H1 (cell line): Measurements from ENCODE around the gene ADGRL3. TPM values are rescaled to one million over a fixed set of nuclear protein-coding genes. Genes with fewer than 3 reads are reported as not detected.

ENCODE experiments used
- CTCF ChIA-PET: fragments of 300-600 bp; sonication (Branson Sonifier 250); formaldehyde crosslinking; loops from one replicate; lab custom pipeline; 2021; ENCODE audit not compliant: partially characterized antibody; lab: Charles Lee
- POLR2A ChIA-PET: fragments of 300-600 bp; sonication (Branson Sonifier 250); formaldehyde crosslinking; loops from one replicate; lab custom pipeline; 2021; ENCODE audit warnings: inconsistent platforms; ENCODE audit not compliant: partially characterized antibody; lab: Charles Lee
- DNase-seq, 2 experiments: peaks; one replicate each; pipeline versions ENCODE4 v3.0.0 to v3.0.0-alpha.2; 2010 to 2022; ENCODE audit warnings: low spot score in 2 of 2, low read depth in 1 of 2, mixed read lengths in 1 of 2
- FAIRE-seq: peaks from 2 replicates; lab custom pipeline; 2011; peaks lifted over from hg19 to GRCh38; lab: Jason Lieb, UNC
- H2AFZ ChIP-seq: 2 replicates; pipeline ENCODE4 v1.8.1; 2012; ENCODE audit warnings: low read length, inconsistent platforms
- H2AK5ac ChIP-seq: 2 replicates; pipeline ENCODE4 v1.6.1; 2013; ENCODE audit warnings: low read depth, low read length
- H2BK120ac ChIP-seq: replicated peaks from 2 replicates; pipeline ENCODE3; 2013; ENCODE audit warnings: low read depth, low read length, inconsistent platforms
- H2BK12ac ChIP-seq: 2 replicates; pipeline ENCODE4 v1.6.1; 2013; ENCODE audit warnings: low read depth, low read length
- H2BK15ac ChIP-seq: 2 replicates; pipeline ENCODE4 v1.6.1; 2013; ENCODE audit warnings: low read length
- H2BK20ac ChIP-seq: 2 replicates; pipeline ENCODE4 v1.6.1; 2013; ENCODE audit warnings: low read length
- H2BK5ac ChIP-seq: 2 replicates; pipeline ENCODE4 v1.6.1; 2013; ENCODE audit warnings: low read depth, low read length
- H3K14ac ChIP-seq: 2 replicates; pipeline ENCODE4 v1.6.1; 2013; ENCODE audit warnings: inconsistent platforms; ENCODE audit not compliant: insufficient read length
- H3K18ac ChIP-seq: 2 replicates; pipeline ENCODE4 v1.6.1; 2013; ENCODE audit warnings: low read length; ENCODE audit errors: extremely low read depth
- H3K23ac ChIP-seq: 2 replicates; pipeline ENCODE4 v1.6.1; 2013; ENCODE audit warnings: inconsistent platforms; ENCODE audit not compliant: insufficient read length
- H3K23me2 ChIP-seq: 2 replicates; pipeline ENCODE4 v1.6.1; 2013; ENCODE audit warnings: low read depth, low read length
- H3K27ac ChIP-seq: 2 replicates; pipeline ENCODE4 v1.6.1; 2011; ENCODE audit warnings: low read depth, low read length, inconsistent platforms
- H3K27me3 ChIP-seq, 4 experiments: replicated peaks in 1 of 4; 1 replicate in 1 of 4; 2 replicates in 3 of 4; pipeline versions ENCODE4 v1.6.1 to v1.8.1; 2011 to 2013; ENCODE audit warnings: low read length in 3 of 4, mild to moderate bottlenecking in 3 of 4, inconsistent platforms in 2 of 4, mixed read lengths in 2 of 4, moderate library complexity in 1 of 4; ENCODE audit not compliant: control insufficient read depth in 3 of 4, insufficient read depth in 3 of 4; ENCODE audit errors: extremely low read depth in 1 of 4
- H3K36me3 ChIP-seq, 4 experiments: 2 replicates each; pipeline versions ENCODE4 v1.6.1 to v1.8.1; 2011 to 2013; ENCODE audit warnings: mild to moderate bottlenecking in 4 of 4, low read length in 3 of 4, moderate library complexity in 2 of 4, control low read depth in 1 of 4, inconsistent platforms in 1 of 4; ENCODE audit not compliant: insufficient read depth in 4 of 4, control insufficient read depth in 2 of 4
- H3K4ac ChIP-seq: replicated peaks from 2 replicates; pipeline ENCODE3; 2013; ENCODE audit warnings: low read length, low read depth, mixed read lengths, inconsistent platforms; ENCODE audit not compliant: insufficient read length
- H3K4me1 ChIP-seq, 4 experiments: replicated peaks in 1 of 4; 1 replicate in 1 of 4; 2 replicates in 3 of 4; pipeline versions ENCODE4 v1.6.1 to v1.8.1; 2011 to 2013; ENCODE audit warnings: low read length in 3 of 4, inconsistent platforms in 2 of 4, mixed read lengths in 1 of 4; ENCODE audit not compliant: insufficient read depth in 4 of 4, control insufficient read depth in 3 of 4
- H3K4me2 ChIP-seq, 2 experiments: 2 replicates each; pipeline versions ENCODE4 v1.6.1 to v1.8.1; 2011 to 2013; ENCODE audit warnings: low read depth in 2 of 2, low read length in 2 of 2, control low read depth in 1 of 2, inconsistent platforms in 1 of 2, mild to moderate bottlenecking in 1 of 2; ENCODE audit not compliant: insufficient read depth in 1 of 2
- H3K4me3 ChIP-seq, 4 experiments: fragments of 200-600, 300-600 bp in 1 of 4; sonication (generic), shearing (Covaris generic), sonication (Bioruptor Twin) in 1 of 4; 2 replicates each; pipeline versions ENCODE4 v1.5.1 to v1.8.1; 2011 to 2016; ENCODE audit warnings: low read length in 4 of 4, low read depth in 3 of 4, control low read depth in 2 of 4, inconsistent platforms in 2 of 4, mild to moderate bottlenecking in 2 of 4, mixed read lengths in 1 of 4, moderate library complexity in 1 of 4; ENCODE audit not compliant: insufficient read depth in 2 of 4; ENCODE audit errors: extremely low read depth in 1 of 4
- H3K56ac ChIP-seq: replicated peaks from 2 replicates; pipeline ENCODE3; 2013; ENCODE audit warnings: low read depth, mild to moderate bottlenecking, mixed read lengths, low read length, inconsistent platforms; ENCODE audit not compliant: insufficient read length
- H3K79me1 ChIP-seq: 2 replicates; pipeline ENCODE4 v1.6.1; 2013; ENCODE audit warnings: low read depth, low read length, control low read depth
- H3K79me2 ChIP-seq, 2 experiments: 2 replicates each; pipeline versions ENCODE4 v1.6.1 to v1.8.1; 2012 to 2013; ENCODE audit warnings: low read length in 2 of 2, mild to moderate bottlenecking in 2 of 2, inconsistent platforms in 1 of 2; ENCODE audit not compliant: insufficient read depth in 2 of 2, control insufficient read depth in 1 of 2
- H3K9ac ChIP-seq, 4 experiments: replicated peaks in 1 of 4; 1 replicate in 1 of 4; 2 replicates in 3 of 4; pipeline versions ENCODE4 v1.6.1 to v1.8.1; 2011 to 2013; ENCODE audit warnings: low read depth in 3 of 4, low read length in 3 of 4, control low read depth in 2 of 4, mild to moderate bottlenecking in 2 of 4, moderate library complexity in 2 of 4, inconsistent platforms in 1 of 4; ENCODE audit errors: extremely low read depth in 1 of 4
- H3K9me3 ChIP-seq, 2 experiments: 2 replicates each; pipeline versions ENCODE4 v1.6.1 to v1.8.1; 2012 to 2013; ENCODE audit warnings: mild to moderate bottlenecking in 2 of 2, moderate library complexity in 2 of 2, control low read depth in 1 of 2, inconsistent platforms in 1 of 2, low read depth in 1 of 2, low read length in 1 of 2, mixed read lengths in 1 of 2; ENCODE audit not compliant: insufficient read depth in 2 of 2
- H4K20me1 ChIP-seq, 2 experiments: replicated peaks in 1 of 2; 2 replicates each; pipeline versions ENCODE3 to v1.8.1; 2011 to 2013; ENCODE audit warnings: inconsistent platforms in 2 of 2, low read length in 2 of 2, mild to moderate bottlenecking in 1 of 2; ENCODE audit not compliant: insufficient read depth in 2 of 2, control insufficient read depth in 1 of 2
- H4K5ac ChIP-seq: 2 replicates; pipeline ENCODE4 v1.6.1; 2013; ENCODE audit warnings: low read length, low read depth, mixed read lengths, inconsistent platforms; ENCODE audit not compliant: insufficient read length
- H4K8ac ChIP-seq: 2 replicates; pipeline ENCODE4 v1.8.0; 2013; ENCODE audit warnings: mild to moderate bottlenecking, moderate library complexity, low read length, inconsistent platforms; ENCODE audit not compliant: insufficient read depth; ENCODE audit errors: extremely low read depth
- H4K91ac ChIP-seq: replicated peaks from 2 replicates; pipeline ENCODE3; 2013; ENCODE audit warnings: low read length, mixed read lengths, inconsistent platforms; ENCODE audit not compliant: insufficient read length
- CTCF ChIP-seq, 3 experiments: IDR thresholded peaks; 1 replicate in 2 of 3; 2 replicates in 1 of 3; pipeline versions ENCODE4 v1.5.1 to v1.6.1; 2011; ENCODE audit warnings: low read length in 3 of 3, mild to moderate bottlenecking in 3 of 3, inconsistent platforms in 2 of 3, low read depth in 1 of 3, moderate library complexity in 1 of 3; ENCODE audit not compliant: insufficient read depth in 1 of 3; ENCODE audit errors: control extremely low read depth in 1 of 3
- JUN ChIP-seq: IDR thresholded peaks from 2 replicates; pipeline ENCODE4 v1.6.1; 2011; ENCODE audit warnings: low read depth, mild to moderate bottlenecking, improper control_type of control experiment, low read length
- POU5F1 ChIP-seq: IDR thresholded peaks from 2 replicates; pipeline ENCODE4 v1.6.1; 2011; ENCODE audit warnings: low read depth, mild to moderate bottlenecking, low read length, moderate library complexity
- RAD21 ChIP-seq, 2 experiments: IDR thresholded peaks in 1 of 2; conservative IDR thresholded peaks in 1 of 2; 2 replicates each; pipeline ENCODE4 v1.6.1; 2011; ENCODE audit warnings: low read depth in 2 of 2, low read length in 2 of 2, improper control_type of control experiment in 1 of 2, inconsistent platforms in 1 of 2, mild to moderate bottlenecking in 1 of 2, moderate library complexity in 1 of 2
- YY1 ChIP-seq: IDR thresholded peaks from 2 replicates; pipeline ENCODE4 v1.6.1; 2011; ENCODE audit warnings: low read depth, mild to moderate bottlenecking, low read length
- ZNF274 ChIP-seq: IDR thresholded peaks from 2 replicates; pipeline ENCODE4 v1.7.0; 2012; ENCODE audit warnings: low read length, borderline replicate concordance; ENCODE audit errors: extremely low read depth
- WGBS, 2 experiments: shearing (Covaris generic) in 1 of 2; methylation state at CpG; one replicate each; pipeline versions ENCODE4 v1.1.6 to v1.1.7; 2013 to 2015; ENCODE audit warnings: low lambda C conversion rate in 2 of 2, mixed read lengths in 2 of 2, inconsistent platforms in 1 of 2, low coverage in 1 of 2, missing lambda C conversion rate in 1 of 2; ENCODE audit not compliant: insufficient replicate concordance in 2 of 2, insufficient coverage in 1 of 2, insufficient read length in 1 of 2; ENCODE audit errors: extremely low coverage in 1 of 2, missing lambda C conversion rate in 1 of 2; 5-methylcytosine and 5-hydroxymethylcytosine counted together
- polyA plus RNA-seq, 7 experiments: library from polyadenylated mRNA; depleted of rRNA in 3 of 7; stranded (reverse) in 5 of 7; unstranded in 2 of 7; fragments of >200 nt in 5 of 7; fragments of 200-250 nt in 2 of 7; gene quantifications; 1 replicate in 5 of 7; 2 replicates in 1 of 7; 4 replicates in 1 of 7; pipeline versions ENCODE4 v1.2.1 to v1.2.3, GENCODE V29; 2011 to 2013; ENCODE audit warnings: missing spikeins in 2 of 7, mixed read lengths in 2 of 7
- total RNA-seq: library from RNA; stranded (reverse); fragmentation: NEBNext Ultra II Directional; extraction: Animal tissue kit (Norgen Biotek cat#: 25700); gene quantifications from 2 replicates; pipeline ENCODE4 v1.2.1, GENCODE V29; 2021
- TF ChIP-seq, protein P1 (sequence below): IDR thresholded peaks from 2 replicates; pipeline ENCODE4 v1.6.1; 2012; ENCODE audit warnings: inconsistent platforms
- TF ChIP-seq, protein P2 (sequence below): IDR thresholded peaks from 2 replicates; pipeline ENCODE4 v1.6.1; 2011; ENCODE audit warnings: low read depth, mild to moderate bottlenecking, low read length; ENCODE audit not compliant: insufficient read depth

The ADGRL3 gene
- total and polyA plus RNA-seq, 2 of the 8 experiments (the other 6 are each of a cell fraction or from before 2014, with no cell fraction given), result 6.6 to 13.0 TPM

- Histone ChIP-seq H3K36me3 (peaks cover 0 to 4% (median 0%) of the 10 kb centered on the region in 4 experiments; a peak in 1 of 8 replicates), H3K23ac (no peak overlapping the region), H4K20me1 (no peaks in the 10 kb centered on the region), H3K9me3 (no peaks in the 10 kb centered on the region), H4K8ac (no peak overlapping the region), H2BK120ac (no peak overlapping the region), H2BK20ac (0 out of 2 replicates have a peak overlapping the region, but pooled peaks have one; percentile 11), H3K4me3 (no peak overlapping the region), H2AFZ (no peak overlapping the region), H2AK5ac (no peak overlapping the region), H3K23me2 (no peaks in the 10 kb centered on the region), H3K79me1 (no peaks in the 10 kb centered on the region), H3K56ac (no peak overlapping the region), H3K4me1 (no peaks in the 10 kb centered on the region; a peak in 1 of 7 replicates), H2BK15ac (no peak overlapping the region), H3K9ac (no peak overlapping the region), H4K91ac (no peak overlapping the region), H3K79me2 (no peaks in the 10 kb centered on the region), H2BK12ac (no peak overlapping the region), H3K4me2 (no peak overlapping the region), H3K18ac (no peak overlapping the region), H3K27ac (no peak overlapping the region), H3K27me3 (no peaks in the 10 kb centered on the region), H3K14ac (no peak overlapping the region), H2BK5ac (no peak overlapping the region), H4K5ac (no peak overlapping the region), H3K4ac (no peak overlapping the region)
- 72% methylated on average over 4 of the region's 4 CpGs; no CpG with 5 or more reads in 1 of the 2 experiments for WGBS, 2 experiments
- ChIA-PET CTCF (interaction anchor here (0.6 to 2.0 kb wide), 8 partner anchors 10 to 221 kb away, joined by 3 to 7 read pairs (median 4); no protein-coding TSS in a partner anchor), POLR2A (no interaction called here)
- DNase-seq, result no peak
- no peak for FAIRE-seq
- peak; percentile 58 to 70 for TF ChIP-seq RAD21 (IDR thresholded peaks at IDR 0.05 in 1 of 2, conservative IDR thresholded peaks at IDR 0.05 in 1 of 2; ENCODE audit: low read depth in 2 of 2, low read length in 2 of 2)
- TF ChIP-seq POU5F1, result no peak
- TF ChIP-seq, protein P1, sequence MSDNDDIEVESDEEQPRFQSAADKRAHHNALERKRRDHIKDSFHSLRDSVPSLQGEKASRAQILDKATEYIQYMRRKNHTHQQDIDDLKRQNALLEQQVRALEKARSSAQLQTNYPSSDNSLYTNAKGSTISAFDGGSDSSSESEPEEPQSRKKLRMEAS, result peak; percentile 35; the same call in 1 of the 2 replicates
- TF ChIP-seq ZNF274, result no peak
- TF ChIP-seq, protein P2, sequence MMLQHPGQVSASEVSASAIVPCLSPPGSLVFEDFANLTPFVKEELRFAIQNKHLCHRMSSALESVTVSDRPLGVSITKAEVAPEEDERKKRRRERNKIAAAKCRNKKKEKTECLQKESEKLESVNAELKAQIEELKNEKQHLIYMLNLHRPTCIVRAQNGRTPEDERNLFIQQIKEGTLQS, result no peak
- TF ChIP-seq CTCF (IDR thresholded peaks at IDR 0.05; ENCODE audit: control extremely low read depth in 1 of 3, insufficient read depth in 1 of 3, low read depth in 1 of 3, low read length in 3 of 3), result peak; percentile 23 to 55 (median 37)
- TF ChIP-seq JUN, result no peak
- peak; percentile 33; the same call in 1 of the 2 replicates for TF ChIP-seq YY1
These were observed 784.3 kb downstream of the ADGRL3 start for GRCh38 chr4:61984260-61984909.
